Measurements from ENCODE around the gene HOXD10.

Gene HOXD10

GRCh38 chr2:176152350-176153181, 36.0 kb downstream of the HOXD10 start:
- no peak overlapping the region for H2BK5ac ChIP-seq (ENCODE audit: low read depth, low read length, poor library complexity, severe bottlenecking)
- H4K8ac ChIP-seq (ENCODE audit: low read length): no peak overlapping the region
- no peak overlapping the region for H2BK120ac ChIP-seq (ENCODE audit: low read depth, low read length)
- no peak overlapping the region for H3K18ac ChIP-seq (ENCODE audit: low read depth in 1 of 2, low read length in 2 of 2)
- no peak overlapping the region for H3K4ac ChIP-seq (ENCODE audit: low read depth in 1 of 2, low read length in 2 of 2)
- H2BK12ac ChIP-seq (ENCODE audit: low read length in 2 of 2): no peak overlapping the region
- no peak overlapping the region for H2AFZ ChIP-seq (ENCODE audit: low read depth, low read length)
- H3K27ac ChIP-seq (ENCODE audit: low read length, poor library complexity, severe bottlenecking): no peak overlapping the region
- H3K14ac ChIP-seq (ENCODE audit: low read length in 2 of 2): no peak overlapping the region
- no peak overlapping the region for H4K91ac ChIP-seq (ENCODE audit: low read length)
- peaks cover 0 to 75% of the 10 kb centered on the region in 2 experiments for H3K27me3 ChIP-seq (ENCODE audit: control insufficient read depth in 1 of 2, insufficient read depth in 1 of 2, low read length in 2 of 2)
- peak overlapping the region; percentile 83 for H3K4me2 ChIP-seq (ENCODE audit: low read length, poor library complexity, severe bottlenecking)
- no peak overlapping the region for H2BK15ac ChIP-seq (ENCODE audit: low read depth, poor library complexity, severe bottlenecking)
- peaks cover 17% of the 10 kb centered on the region for H3K4me1 ChIP-seq (ENCODE audit: control insufficient read depth, insufficient read depth, low read depth, low read length)
- no peak overlapping the region for H3K9ac ChIP-seq (ENCODE audit: low read length)
- no peak for DNase-seq
- no peaks in the 10 kb centered on the region for H3K9me3 ChIP-seq (ENCODE audit: control insufficient read depth, low read length)
- 35% methylated on average over 46 of the region's 48 CpGs for WGBS
- no peak overlapping the region for H3K23ac ChIP-seq (ENCODE audit: low read length in 2 of 2)
- no peak overlapping the region for H2AK5ac ChIP-seq (ENCODE audit: low read length, severe bottlenecking)
- H3K4me3 ChIP-seq (ENCODE audit: insufficient read depth in 1 of 2, low read depth in 1 of 2, low read length in 2 of 2): peak overlapping the region in 1 of 2 experiments; percentile 59
- H3K36me3 ChIP-seq (ENCODE audit: control insufficient read depth in 1 of 2, insufficient read depth in 2 of 2, low read depth in 1 of 2, low read length in 2 of 2): peaks cover 14 to 16% of the 10 kb centered on the region in 2 experiments
- peaks cover 12% of the 10 kb centered on the region for H3K79me1 ChIP-seq (replicated peaks; ENCODE audit: low read length, poor library complexity, severe bottlenecking)

- no peak overlapping the region for H3K4me3 ChIP-seq (ENCODE audit: insufficient read depth in 1 of 2, low read depth in 1 of 2, low read length in 2 of 2)
- no peak overlapping the region for H4K91ac ChIP-seq (ENCODE audit: low read length)
- no peak overlapping the region for H2BK120ac ChIP-seq (ENCODE audit: low read depth, low read length)
- no peak overlapping the region for H3K18ac ChIP-seq (ENCODE audit: low read depth in 1 of 2, low read length in 2 of 2)
- no peak overlapping the region for H3K4me2 ChIP-seq (ENCODE audit: low read length, poor library complexity, severe bottlenecking)
- H3K4ac ChIP-seq (ENCODE audit: low read depth in 1 of 2, low read length in 2 of 2): no peak overlapping the region
- no peak overlapping the region for H2AK5ac ChIP-seq (ENCODE audit: low read length, severe bottlenecking)
- H2BK15ac ChIP-seq (ENCODE audit: low read depth, poor library complexity, severe bottlenecking): no peak overlapping the region
- no peak overlapping the region for H3K27ac ChIP-seq (ENCODE audit: low read length, poor library complexity, severe bottlenecking)
- H2AFZ ChIP-seq (ENCODE audit: low read depth, low read length): no peak overlapping the region
- H3K9ac ChIP-seq (ENCODE audit: low read length): no peak overlapping the region
- H3K9me3 ChIP-seq (ENCODE audit: control insufficient read depth, low read length): no peaks in the 10 kb centered on the region
- H4K8ac ChIP-seq (ENCODE audit: low read length): no peak overlapping the region
- peaks cover 0 to 78% of the 10 kb centered on the region in 2 experiments for H3K27me3 ChIP-seq (ENCODE audit: control insufficient read depth in 1 of 2, insufficient read depth in 1 of 2, low read length in 2 of 2)
- H3K23ac ChIP-seq (ENCODE audit: low read length in 2 of 2): no peak overlapping the region
- peaks cover 7 to 16% of the 10 kb centered on the region in 2 experiments for H3K36me3 ChIP-seq (ENCODE audit: control insufficient read depth in 1 of 2, insufficient read depth in 2 of 2, low read depth in 1 of 2, low read length in 2 of 2)
- H3K14ac ChIP-seq (ENCODE audit: low read length in 2 of 2): no peak overlapping the region
- H2BK5ac ChIP-seq (ENCODE audit: low read depth, low read length, poor library complexity, severe bottlenecking): no peak overlapping the region
- no peak overlapping the region for H2BK12ac ChIP-seq (ENCODE audit: low read length in 2 of 2)
- peaks cover 8% of the 10 kb centered on the region for H3K79me1 ChIP-seq (replicated peaks; ENCODE audit: low read length, poor library complexity, severe bottlenecking)
- 46% methylated on average over 10 of the region's 11 CpGs for WGBS
- peaks cover 23% of the 10 kb centered on the region for H3K4me1 ChIP-seq (ENCODE audit: control insufficient read depth, insufficient read depth, low read depth, low read length)
- no peak for DNase-seq
Observed at GRCh38 chr2:176154576-176155252, 38.1 kb downstream of the HOXD10 start.

GRCh38 chr2:176155356-176156044, 38.9 kb downstream of the HOXD10 start:
- Histone ChIP-seq H2AFZ (ENCODE audit: low read depth, low read length) (no peak overlapping the region), H3K4me3 (ENCODE audit: insufficient read depth in 1 of 2, low read depth in 1 of 2, low read length in 2 of 2) (no peak overlapping the region), H3K79me1 (replicated peaks; ENCODE audit: low read length, poor library complexity, severe bottlenecking) (peaks cover 7% of the 10 kb centered on the region), H3K9ac (ENCODE audit: low read length) (no peak overlapping the region), H3K18ac (ENCODE audit: low read depth in 1 of 2, low read length in 2 of 2) (no peak overlapping the region), H3K23ac (ENCODE audit: low read length in 2 of 2) (no peak overlapping the region), H2BK15ac (ENCODE audit: low read depth, poor library complexity, severe bottlenecking) (no peak overlapping the region), H3K27ac (ENCODE audit: low read length, poor library complexity, severe bottlenecking) (no peak overlapping the region), H3K36me3 (ENCODE audit: control insufficient read depth in 1 of 2, insufficient read depth in 2 of 2, low read depth in 1 of 2, low read length in 2 of 2) (peaks cover 7 to 13% of the 10 kb centered on the region in 2 experiments), H2BK5ac (ENCODE audit: low read depth, low read length, poor library complexity, severe bottlenecking) (no peak overlapping the region), H3K14ac (ENCODE audit: low read length in 2 of 2) (no peak overlapping the region), H3K9me3 (ENCODE audit: control insufficient read depth, low read length) (no peaks in the 10 kb centered on the region), H2BK120ac (ENCODE audit: low read depth, low read length) (no peak overlapping the region), H2AK5ac (ENCODE audit: low read length, severe bottlenecking) (no peak overlapping the region), H3K4ac (ENCODE audit: low read depth in 1 of 2, low read length in 2 of 2) (no peak overlapping the region), H2BK12ac (ENCODE audit: low read length in 2 of 2) (no peak overlapping the region), H4K91ac (ENCODE audit: low read length) (no peak overlapping the region), H3K27me3 (ENCODE audit: control insufficient read depth in 1 of 2, insufficient read depth in 1 of 2, low read length in 2 of 2) (peaks cover 0 to 78% of the 10 kb centered on the region in 2 experiments), H4K8ac (ENCODE audit: low read length) (no peak overlapping the region), H3K4me1 (ENCODE audit: control insufficient read depth, insufficient read depth, low read depth, low read length) (peaks cover 27% of the 10 kb centered on the region), H3K4me2 (ENCODE audit: low read length, poor library complexity, severe bottlenecking) (no peak overlapping the region)
- no peak for DNase-seq
- WGBS: 13% methylated on average over 6 of the region's 6 CpGs

Data from mesenchymal stem cell (in vitro differentiated cells and primary cell).